T-helper 17 cell (primary cell): ENCODE data around the gene LRRC61. TPM values are rescaled to one million over a fixed set of nuclear protein-coding genes. Genes with fewer than 3 reads are reported as not detected.
A peak's percentile ranks its signal among the peaks of the same experiment; 100 is the strongest.

Experiments used
- ATAC-seq: fragments of 150-1000 bp; cut with Tn5 transposase; 2 replicates; pipeline ENCODE4 v1.10.0; 2021; ENCODE audit warnings: mild to moderate bottlenecking, moderate library complexity
- DNase-seq, 3 donors: peaks; one replicate each; pipeline versions ENCODE4 v3.0.0 to v3.0.0-alpha.2; 2020 to 2021
- H3K9me3 ChIP-seq: one replicate; pipeline ENCODE4 v1.7.0; 2013; ENCODE audit warnings: low read length, mild to moderate bottlenecking; ENCODE audit not compliant: control insufficient read depth, poor library complexity, severe bottlenecking
- H3K27ac Mint-ChIP-seq: one replicate; pipeline ENCODE4 v1.8.0; 2022; ENCODE audit warnings: mild to moderate bottlenecking, moderate library complexity, mixed read lengths
- H3K27me3 Mint-ChIP-seq: one replicate; pipeline ENCODE4 v1.8.0; 2022; ENCODE audit warnings: mixed read lengths
- H3K36me3 Mint-ChIP-seq: one replicate; pipeline ENCODE4 v1.8.0; 2022; ENCODE audit warnings: low read depth, mixed read lengths
- H3K4me1 Mint-ChIP-seq: one replicate; pipeline ENCODE4 v1.8.0; 2022; ENCODE audit warnings: mild to moderate bottlenecking, mixed read lengths
- H3K4me3 Mint-ChIP-seq: one replicate; pipeline ENCODE4 v1.8.0; 2022; ENCODE audit warnings: mild to moderate bottlenecking, moderate library complexity, mixed read lengths
- total RNA-seq, 4 donors: library from RNA in 2 of 4; stranded (reverse) in 2 of 4; gene quantifications; one replicate each; pipeline ENCODE4 v1.2.3 and lab custom pipeline; 2022 to 2026

The LRRC61 gene
- total RNA-seq, 2 donors from 2014 or later, result 6.4 to 6.9 TPM

GRCh38 chr7:150339409-150339809 lies 16.3 kb downstream of the LRRC61 start:
- no peak overlapping the region for H3K4me3 Mint-ChIP-seq
- ATAC-seq (no peak), DNase-seq (no peak)
- no peaks in the 10 kb centered on the region for H3K9me3 ChIP-seq
- H3K4me1 Mint-ChIP-seq, result peaks cover 5% of the 10 kb centered on the region
- peaks cover 32% of the 10 kb centered on the region for H3K27me3 Mint-ChIP-seq
- H3K27ac Mint-ChIP-seq, result no peak overlapping the region
- peaks cover 4% of the 10 kb centered on the region for H3K36me3 Mint-ChIP-seq

DNA sequence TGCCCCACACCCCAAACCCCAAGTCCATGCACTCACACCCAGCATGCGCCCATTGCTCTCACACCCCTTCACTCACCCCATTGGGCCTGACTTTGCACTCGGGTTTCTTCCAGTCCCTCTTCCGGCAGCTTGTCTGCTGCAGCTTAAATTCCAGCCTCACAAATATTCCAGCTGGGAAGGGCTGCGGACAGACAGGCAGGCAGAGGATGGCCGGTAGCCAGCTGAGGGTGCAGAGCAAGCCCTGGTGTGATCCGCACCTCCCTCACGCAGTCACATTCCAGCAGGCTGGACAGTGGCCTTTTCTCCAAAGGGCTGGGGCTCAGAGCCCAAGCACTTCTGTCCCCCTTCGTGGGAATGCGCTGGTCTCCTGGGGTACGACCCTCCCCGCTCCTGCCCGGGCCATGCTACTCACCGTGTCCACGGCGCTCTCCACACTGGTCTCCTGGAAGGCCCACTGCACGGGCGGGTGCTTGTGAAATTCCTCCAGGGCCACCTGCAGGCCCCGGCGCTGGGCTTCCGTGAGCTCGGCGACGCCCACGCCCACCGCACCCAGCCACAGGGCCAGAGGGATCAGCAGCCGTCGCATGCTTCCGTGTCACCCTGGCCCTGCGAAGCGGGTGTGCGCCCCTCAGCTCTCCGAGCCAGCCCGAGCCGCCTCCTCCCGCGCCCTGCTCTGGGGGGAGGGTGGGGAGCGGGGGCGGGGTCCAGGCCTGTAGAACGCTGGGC lies 17.0 kb downstream of the LRRC61 start:
- H3K4me3 Mint-ChIP-seq, result no peak overlapping the region
- no peaks in the 10 kb centered on the region for H3K9me3 ChIP-seq
- no peak for DNase-seq
- H3K36me3 Mint-ChIP-seq, result peaks cover 4% of the 10 kb centered on the region
- H3K27ac Mint-ChIP-seq, result no peak overlapping the region
- ATAC-seq, result no peak
- peaks cover 32% of the 10 kb centered on the region for H3K27me3 Mint-ChIP-seq
- H3K4me1 Mint-ChIP-seq, result peaks cover 5% of the 10 kb centered on the region

- H3K36me3 Mint-ChIP-seq, result peaks cover 4% of the 10 kb centered on the region
- H3K4me3 Mint-ChIP-seq, result no peak overlapping the region
Measured at GRCh38 chr7:150340875-150341262, 17.7 kb downstream of the LRRC61 start.

DNA sequence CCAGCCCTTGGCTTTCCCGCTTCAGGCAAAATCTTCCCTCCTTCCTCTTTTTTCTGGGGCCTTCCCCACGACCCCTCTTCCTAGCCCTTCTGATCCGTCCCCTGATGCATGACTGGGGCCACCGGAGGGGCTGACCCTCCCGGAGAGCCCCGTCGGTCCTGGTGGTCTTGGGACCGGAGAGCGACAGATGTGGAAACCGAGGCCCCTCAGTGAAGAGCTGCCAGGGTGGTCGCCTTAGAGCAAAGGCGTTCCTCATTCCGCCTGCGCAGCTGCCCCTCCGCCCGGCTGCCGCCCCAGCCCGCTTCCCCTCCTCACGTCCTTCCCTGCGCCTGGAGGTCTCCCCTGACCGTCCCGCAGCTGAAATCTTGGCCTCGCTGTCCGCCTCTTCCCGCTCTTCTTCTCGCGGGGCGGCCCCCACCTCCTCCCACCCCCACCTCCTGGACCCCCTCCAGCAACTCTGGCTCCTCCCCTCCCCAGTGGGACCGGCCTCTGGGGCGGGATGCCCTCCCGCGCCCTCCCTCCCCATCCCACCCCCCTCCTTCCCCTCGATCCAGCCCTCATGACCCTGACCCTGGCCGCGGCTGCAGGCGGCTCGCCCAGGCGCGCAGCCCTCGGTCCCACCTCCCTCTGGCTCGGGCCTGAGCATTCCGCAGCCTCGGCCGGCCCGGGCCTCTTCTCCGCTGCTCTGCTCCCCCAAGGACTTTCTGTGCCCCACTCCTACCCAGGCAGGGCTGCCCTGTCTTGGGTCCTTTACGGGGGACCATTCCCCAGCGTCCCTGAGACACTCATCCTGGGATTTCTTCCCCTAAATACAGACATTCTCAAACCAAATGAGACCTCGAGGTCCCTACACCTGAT lies 18.3 kb downstream of the LRRC61 start, which contains the start of gene RARRES2:
TSS of gene RARRES2 (minus strand) at position 367 of the 858 bp plus-strand sequence. CDS start 1,020 bp downstream, outside the sequence.
- Mint-ChIP-seq H3K4me1 (peaks cover 5% of the 10 kb centered on the region), H3K27me3 (peaks cover 32% of the 10 kb centered on the region), H3K36me3 (peaks cover 4% of the 10 kb centered on the region), H3K4me3 (peak within 1 kb of the TSS; percentile 9), H3K27ac (no peak within 1 kb of the TSS)
- no peaks in the 10 kb centered on the region for H3K9me3 ChIP-seq
- no peak for DNase-seq
- ATAC-seq, result no peak

More at GRCh38 chr7:150340875-150341262, 17.7 kb downstream of the LRRC61 start:
- ATAC-seq (no peak), DNase-seq (no peak)
- H3K9me3 ChIP-seq, result no peaks in the 10 kb centered on the region
- Mint-ChIP-seq H3K27ac (no peak overlapping the region), H3K4me1 (peaks cover 5% of the 10 kb centered on the region), H3K27me3 (peaks cover 32% of the 10 kb centered on the region)

DNA sequence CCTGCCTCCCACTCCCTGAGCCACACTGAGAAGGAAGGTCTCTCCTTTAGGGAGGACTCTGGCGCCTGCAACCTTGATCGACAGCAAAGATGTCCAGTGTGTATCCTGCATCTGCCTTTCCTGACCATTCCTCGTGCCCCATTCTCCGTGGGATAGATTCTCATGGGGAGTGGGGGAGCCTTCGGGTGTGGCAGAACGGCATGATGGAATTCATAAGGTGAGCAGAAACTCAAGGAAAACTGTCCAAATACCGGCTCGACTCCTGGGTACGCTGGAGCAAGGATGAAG lies 18.9 kb downstream of the LRRC61 start:
- H3K4me3 Mint-ChIP-seq, result peak overlapping the region; percentile 9
- no peaks in the 10 kb centered on the region for H3K9me3 ChIP-seq
- DNase-seq (no peak), ATAC-seq (no peak)
- H3K4me1 Mint-ChIP-seq, result peaks cover 5% of the 10 kb centered on the region
- peaks cover 4% of the 10 kb centered on the region for H3K36me3 Mint-ChIP-seq
- peaks cover 32% of the 10 kb centered on the region for H3K27me3 Mint-ChIP-seq
- no peak overlapping the region for H3K27ac Mint-ChIP-seq

- no peak for DNase-seq
- H3K9me3 ChIP-seq, result no peaks in the 10 kb centered on the region
- Mint-ChIP-seq H3K27ac (no peak overlapping the region), H3K4me1 (peaks cover 5% of the 10 kb centered on the region), H3K27me3 (peaks cover 32% of the 10 kb centered on the region), H3K36me3 (peaks cover 2% of the 10 kb centered on the region), H3K4me3 (no peak overlapping the region)
- no peak for ATAC-seq
Measured at GRCh38 chr7:150343225-150343624, 20.1 kb downstream of the LRRC61 start.

- Mint-ChIP-seq H3K36me3 (peaks cover 2% of the 10 kb centered on the region), H3K27me3 (peaks cover 27% of the 10 kb centered on the region), H3K4me1 (peaks cover 5% of the 10 kb centered on the region), H3K27ac (no peak overlapping the region), H3K4me3 (no peak overlapping the region)
- no peaks in the 10 kb centered on the region for H3K9me3 ChIP-seq
- ATAC-seq (no peak), DNase-seq (no peak)
Measured at GRCh38 chr7:150344299-150344698, 21.1 kb downstream of the LRRC61 start.

DNA sequence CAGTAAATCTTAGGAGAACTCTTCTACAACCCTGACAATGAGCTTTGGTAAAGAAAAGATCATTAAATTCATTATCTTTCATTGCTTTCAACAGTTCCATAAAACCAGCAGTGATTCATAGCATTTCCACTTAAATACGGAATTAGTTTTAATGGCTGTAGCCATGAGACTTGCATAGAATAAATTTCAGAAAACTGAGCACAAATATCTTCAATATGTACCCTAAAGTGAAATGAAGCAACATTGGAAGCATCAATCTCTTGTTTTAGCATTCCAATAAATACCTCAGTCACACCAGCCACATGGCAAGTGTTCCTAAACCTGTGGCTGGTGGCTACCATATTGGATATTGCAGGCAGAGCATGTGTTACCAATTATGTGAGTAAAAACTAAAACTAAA lies 21.9 kb downstream of the LRRC61 start:
- H3K4me3 Mint-ChIP-seq, result no peak overlapping the region
- no peaks in the 10 kb centered on the region for H3K9me3 ChIP-seq
- peaks cover 5% of the 10 kb centered on the region for H3K4me1 Mint-ChIP-seq
- DNase-seq (no peak), ATAC-seq (no peak)
- no peak overlapping the region for H3K27ac Mint-ChIP-seq
- peaks cover 20% of the 10 kb centered on the region for H3K27me3 Mint-ChIP-seq
- peaks cover 2% of the 10 kb centered on the region for H3K36me3 Mint-ChIP-seq

DNA sequence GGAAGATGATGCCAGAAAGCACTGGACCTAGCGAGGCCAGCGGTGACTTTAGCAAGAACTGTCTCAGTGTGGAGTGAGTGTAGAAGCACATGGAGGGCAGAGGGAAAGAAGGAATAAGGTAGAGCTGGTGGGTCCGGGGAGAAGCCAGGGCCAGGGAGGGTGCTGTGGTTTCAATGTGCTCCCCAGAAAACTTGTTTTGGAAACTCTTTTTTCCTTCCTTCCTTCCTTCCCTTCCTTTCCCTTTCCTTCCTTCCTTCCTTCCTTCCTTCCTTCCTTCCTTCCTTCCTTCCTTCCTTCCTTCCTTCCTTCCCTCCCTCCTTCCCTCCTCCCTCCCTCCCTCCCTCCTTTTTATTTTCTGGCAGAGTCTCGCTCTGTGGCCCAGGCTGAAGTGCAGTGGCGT lies 23.8 kb downstream of the LRRC61 start:
- H3K4me1 Mint-ChIP-seq, result peaks cover 2% of the 10 kb centered on the region
- no peaks in the 10 kb centered on the region for H3K36me3 Mint-ChIP-seq
- peaks cover 16% of the 10 kb centered on the region for H3K27me3 Mint-ChIP-seq
- no peaks in the 10 kb centered on the region for H3K9me3 ChIP-seq
- no peak for DNase-seq
- ATAC-seq, result no peak
- no peak overlapping the region for H3K27ac Mint-ChIP-seq
- H3K4me3 Mint-ChIP-seq, result no peak overlapping the region

GRCh38 chr7:150351587-150352194 lies 28.5 kb downstream of the LRRC61 start:
- no peak for ATAC-seq
- Mint-ChIP-seq H3K27me3 (no peaks in the 10 kb centered on the region), H3K4me3 (no peak overlapping the region), H3K27ac (no peak overlapping the region), H3K36me3 (no peaks in the 10 kb centered on the region), H3K4me1 (no peaks in the 10 kb centered on the region)
- H3K9me3 ChIP-seq, result no peaks in the 10 kb centered on the region
- DNase-seq, result no peak

- no peaks in the 10 kb centered on the region for H3K27me3 Mint-ChIP-seq
- no peak overlapping the region for H3K27ac Mint-ChIP-seq
Measured at GRCh38 chr7:150355666-150356059, 32.5 kb downstream of the LRRC61 start.

DNA sequence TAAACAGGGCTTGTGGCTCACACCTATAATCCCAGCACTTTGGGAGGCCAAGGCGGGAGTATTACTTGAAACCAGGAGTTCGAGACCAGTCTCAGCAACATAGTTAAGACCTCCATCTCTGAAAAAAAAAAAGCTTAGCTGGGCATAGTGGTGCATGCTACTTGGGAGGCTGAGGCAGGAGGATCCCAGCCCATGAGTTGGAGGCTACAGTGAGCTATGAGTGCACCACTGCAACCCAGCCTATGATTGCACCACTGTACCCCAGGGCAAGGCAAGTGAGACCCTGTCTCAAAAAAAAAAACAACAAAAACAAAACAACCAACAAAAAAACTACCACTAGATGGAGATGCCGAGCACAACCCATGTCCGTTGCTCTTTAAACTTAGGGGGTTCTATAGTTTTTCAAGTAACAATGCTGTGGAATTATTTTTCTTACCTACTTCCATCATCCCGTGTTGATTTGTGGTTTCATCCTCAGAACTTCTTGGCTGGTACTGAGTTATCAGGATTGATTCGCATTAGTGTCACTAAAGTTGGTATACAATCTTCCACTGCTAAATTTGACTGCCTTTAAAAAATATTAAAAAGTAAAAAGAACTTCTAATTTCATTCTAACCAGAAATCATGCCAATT lies 33.2 kb downstream of the LRRC61 start:
- H3K4me3 Mint-ChIP-seq, result no peak overlapping the region
- ATAC-seq, result peak; percentile 23
- H3K4me1 Mint-ChIP-seq, result peaks cover 17% of the 10 kb centered on the region
- H3K27me3 Mint-ChIP-seq, result no peaks in the 10 kb centered on the region
- H3K9me3 ChIP-seq, result no peaks in the 10 kb centered on the region
- no peak for DNase-seq
- H3K27ac Mint-ChIP-seq, result peak overlapping the region; percentile 60
- peaks cover 3% of the 10 kb centered on the region for H3K36me3 Mint-ChIP-seq

More at GRCh38 chr7:150355666-150356059, 32.5 kb downstream of the LRRC61 start:
- DNase-seq (no peak), ATAC-seq (no peak)
- no peaks in the 10 kb centered on the region for H3K9me3 ChIP-seq
- peaks cover 3% of the 10 kb centered on the region for H3K36me3 Mint-ChIP-seq
- no peak overlapping the region for H3K4me3 Mint-ChIP-seq
- peaks cover 17% of the 10 kb centered on the region for H3K4me1 Mint-ChIP-seq

DNA sequence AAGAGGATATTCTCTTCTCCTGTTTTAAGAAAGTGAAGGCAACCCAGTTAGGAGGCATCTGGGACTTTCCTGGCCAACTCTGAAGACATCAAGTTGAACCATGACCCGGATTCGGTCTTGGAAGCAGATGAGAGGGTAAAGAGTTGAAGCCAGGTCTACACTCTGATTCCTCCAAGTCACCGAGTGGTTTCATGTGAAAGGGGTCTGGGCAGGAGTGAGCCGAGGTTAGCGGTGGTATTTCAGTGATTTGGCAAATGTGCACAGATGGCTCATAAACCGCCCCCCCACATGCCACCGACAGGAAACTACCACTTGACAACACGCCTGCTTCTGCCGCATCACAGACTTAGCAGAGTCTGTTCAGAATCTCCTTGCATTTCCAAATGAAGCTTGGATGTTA lies 34.1 kb downstream of the LRRC61 start:
- H3K9me3 ChIP-seq, result no peaks in the 10 kb centered on the region
- Mint-ChIP-seq H3K27ac (peak overlapping the region; percentile 62), H3K27me3 (no peaks in the 10 kb centered on the region), H3K36me3 (peaks cover 3% of the 10 kb centered on the region), H3K4me3 (peak overlapping the region; percentile 19), H3K4me1 (peaks cover 17% of the 10 kb centered on the region)
- DNase-seq (peak in 2 of 3 donors; percentile 31 to 32), ATAC-seq (peak; percentile 85)
